ENCODE measurements around the gene RASD2. TPM values are rescaled to one million over a fixed set of nuclear protein-coding genes. Genes with fewer than 3 reads are reported as not detected.

RASD2 gene
- total and polyA plus RNA-seq, 4 donors, result 0.14 to 1.1 (median 0.44) TPM

DNA sequence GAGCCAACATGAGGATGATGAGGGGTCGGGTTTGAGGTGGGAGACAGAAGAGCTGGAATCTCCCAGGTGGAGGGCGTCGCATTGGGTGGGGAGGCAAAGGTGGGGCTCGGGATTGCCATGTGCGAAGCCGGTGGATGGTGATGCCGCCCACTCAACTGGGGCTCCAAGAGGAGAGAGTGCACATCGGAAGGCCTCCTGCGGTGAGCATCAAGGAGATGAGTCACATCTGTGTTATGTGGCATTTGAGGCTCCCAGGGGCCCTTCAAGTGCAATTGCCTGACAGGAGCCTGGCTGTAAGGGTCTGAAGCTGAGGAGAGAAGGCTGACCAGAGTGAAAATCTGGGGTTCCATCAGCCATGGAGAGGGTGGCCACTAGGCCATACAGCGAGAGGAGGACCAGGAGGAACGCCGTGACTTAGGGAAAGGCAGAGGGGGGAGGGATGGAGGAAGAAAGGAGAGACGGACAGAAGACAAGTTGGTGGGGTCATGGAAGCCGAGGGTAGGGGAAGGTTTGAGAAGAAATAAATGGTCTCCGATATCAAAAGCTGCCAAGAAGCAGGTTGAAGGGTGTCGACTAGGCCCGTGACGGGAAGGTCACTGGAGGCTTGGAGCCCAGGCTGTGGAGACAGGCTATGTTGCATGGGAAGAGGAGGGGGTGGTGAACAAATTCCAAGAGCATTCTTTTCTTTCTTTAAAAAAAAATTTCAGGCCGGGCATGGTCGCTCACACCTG lies 21.3 kb downstream of the RASD2 start:
- DNase-seq (no peak), ATAC-seq (ENCODE audit: insufficient read depth, low FRiP score) (no peak)
- H3K27ac ChIP-seq (ENCODE audit: low read depth in 1 of 2, low read length in 1 of 2), result no peak overlapping the region
- TF ChIP-seq, protein P1, sequence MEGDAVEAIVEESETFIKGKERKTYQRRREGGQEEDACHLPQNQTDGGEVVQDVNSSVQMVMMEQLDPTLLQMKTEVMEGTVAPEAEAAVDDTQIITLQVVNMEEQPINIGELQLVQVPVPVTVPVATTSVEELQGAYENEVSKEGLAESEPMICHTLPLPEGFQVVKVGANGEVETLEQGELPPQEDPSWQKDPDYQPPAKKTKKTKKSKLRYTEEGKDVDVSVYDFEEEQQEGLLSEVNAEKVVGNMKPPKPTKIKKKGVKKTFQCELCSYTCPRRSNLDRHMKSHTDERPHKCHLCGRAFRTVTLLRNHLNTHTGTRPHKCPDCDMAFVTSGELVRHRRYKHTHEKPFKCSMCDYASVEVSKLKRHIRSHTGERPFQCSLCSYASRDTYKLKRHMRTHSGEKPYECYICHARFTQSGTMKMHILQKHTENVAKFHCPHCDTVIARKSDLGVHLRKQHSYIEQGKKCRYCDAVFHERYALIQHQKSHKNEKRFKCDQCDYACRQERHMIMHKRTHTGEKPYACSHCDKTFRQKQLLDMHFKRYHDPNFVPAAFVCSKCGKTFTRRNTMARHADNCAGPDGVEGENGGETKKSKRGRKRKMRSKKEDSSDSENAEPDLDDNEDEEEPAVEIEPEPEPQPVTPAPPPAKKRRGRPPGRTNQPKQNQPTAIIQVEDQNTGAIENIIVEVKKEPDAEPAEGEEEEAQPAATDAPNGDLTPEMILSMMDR (IDR thresholded peaks at IDR 0.05; ENCODE audit: control extremely low read depth, extremely low read depth), result no peak
- H3K36me3 ChIP-seq (ENCODE audit: control insufficient read depth in 4 of 4, insufficient read depth in 4 of 4, low read length in 4 of 4), result no peaks in the 10 kb centered on the region
- no peaks in the 10 kb centered on the region for H3K9me3 ChIP-seq (ENCODE audit: control insufficient read depth in 4 of 4, insufficient read depth in 3 of 4, low read length in 3 of 4)
- WGBS, 2 donors, result 88 to 92% methylated on average over 20 of the region's 20 CpGs
- peaks cover 0 to 24% (median 16%) of the 10 kb centered on the region in 5 donors for H3K4me1 ChIP-seq (ENCODE audit: control insufficient read depth in 5 of 5, insufficient read depth in 5 of 5, low read length in 5 of 5)
- no peak overlapping the region for H3K9ac ChIP-seq (ENCODE audit: insufficient read depth in 1 of 2, low read length in 2 of 2)
- no peaks in the 10 kb centered on the region for H3K27me3 ChIP-seq (ENCODE audit: control insufficient read depth in 3 of 3, insufficient read depth in 3 of 3, low read length in 2 of 3)
- H3K4me3 ChIP-seq, result no peak overlapping the region

DNA sequence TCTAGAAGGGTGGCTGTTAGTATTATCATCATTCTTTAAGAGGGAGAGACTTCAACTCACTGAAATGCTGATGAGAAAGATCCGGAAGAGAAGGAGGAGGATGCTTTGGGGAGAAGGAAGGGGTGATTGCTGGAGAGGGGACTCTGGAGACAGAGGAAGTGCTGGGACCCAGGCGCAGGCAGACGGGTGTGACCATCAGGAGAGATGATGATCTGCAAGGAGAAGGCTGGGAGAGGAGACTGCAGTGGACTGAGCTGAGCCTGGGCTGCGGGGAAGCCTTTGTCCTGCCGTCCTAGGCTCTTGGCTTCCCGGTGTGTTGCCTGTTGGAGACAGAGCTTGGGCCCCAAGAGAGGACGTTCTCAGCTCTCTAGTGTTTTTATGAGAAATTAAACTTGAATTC lies 22.6 kb downstream of the RASD2 start:
- 74 to 75% methylated on average over 7 of the region's 7 CpGs for WGBS, 2 donors
- no peaks in the 10 kb centered on the region for H3K36me3 ChIP-seq (ENCODE audit: control insufficient read depth in 4 of 4, insufficient read depth in 4 of 4, low read length in 4 of 4)
- no peak for ATAC-seq (ENCODE audit: insufficient read depth, low FRiP score)
- H3K4me1 ChIP-seq (ENCODE audit: control insufficient read depth in 5 of 5, insufficient read depth in 5 of 5, low read length in 5 of 5), result peaks cover 0 to 33% (median 16%) of the 10 kb centered on the region in 5 donors
- no peaks in the 10 kb centered on the region for H3K27me3 ChIP-seq (ENCODE audit: control insufficient read depth in 3 of 3, insufficient read depth in 3 of 3, low read length in 2 of 3)
- TF ChIP-seq, protein P1 (IDR thresholded peaks at IDR 0.05; ENCODE audit: control extremely low read depth, extremely low read depth), result no peak
- H3K4me3 ChIP-seq, result no peak overlapping the region
- H3K9ac ChIP-seq (ENCODE audit: insufficient read depth in 1 of 2, low read length in 2 of 2), result no peak overlapping the region
- DNase-seq, result no peak
- H3K27ac ChIP-seq (ENCODE audit: low read depth in 1 of 2, low read length in 1 of 2), result no peak overlapping the region
- H3K9me3 ChIP-seq (ENCODE audit: control insufficient read depth in 4 of 4, insufficient read depth in 3 of 4, low read length in 3 of 4), result no peaks in the 10 kb centered on the region

DNA sequence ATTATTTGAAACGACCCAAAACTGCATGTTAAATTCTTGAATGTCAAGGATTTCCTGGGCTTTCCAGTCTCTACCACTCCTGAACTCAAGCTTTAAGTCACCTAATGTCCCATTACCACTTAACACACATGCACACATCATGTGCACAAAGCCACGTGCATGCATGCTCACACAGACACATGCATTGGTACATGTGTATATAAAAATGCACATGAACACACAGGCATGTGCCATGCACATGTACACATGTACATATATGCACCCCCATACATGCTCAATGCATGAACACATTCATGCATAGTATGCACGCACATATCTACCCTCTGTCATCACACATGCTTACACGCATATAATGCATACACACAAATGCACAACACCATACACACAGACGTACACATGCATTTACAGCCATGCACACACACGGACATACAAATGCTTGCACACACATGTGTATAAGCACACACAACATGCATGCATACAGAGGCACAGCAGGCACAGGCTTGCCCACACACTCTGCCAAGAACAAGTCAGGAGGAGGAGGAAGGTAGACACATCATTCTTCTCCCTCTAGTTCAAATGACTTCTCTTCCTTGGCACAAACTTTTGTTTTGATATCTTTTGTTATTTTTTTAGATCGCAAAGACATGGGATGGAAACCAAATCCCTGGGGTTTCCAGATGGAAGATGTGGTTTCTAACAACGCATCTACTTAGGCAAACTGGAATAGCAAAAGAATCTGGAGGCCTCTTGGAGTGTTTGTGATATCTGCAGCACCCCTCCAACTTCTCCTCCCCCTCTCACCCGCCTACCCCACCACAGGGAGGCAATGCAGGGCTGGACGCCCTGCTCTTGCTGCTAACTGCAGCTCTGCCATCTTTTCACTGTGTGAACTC lies 24.6 kb downstream of the RASD2 start:
- Histone ChIP-seq H3K27me3 (ENCODE audit: control insufficient read depth in 3 of 3, insufficient read depth in 3 of 3, low read length in 2 of 3) (no peaks in the 10 kb centered on the region), H3K36me3 (ENCODE audit: control insufficient read depth in 4 of 4, insufficient read depth in 4 of 4, low read length in 4 of 4) (no peaks in the 10 kb centered on the region), H3K9ac (ENCODE audit: insufficient read depth in 1 of 2, low read length in 2 of 2) (no peak overlapping the region), H3K9me3 (ENCODE audit: control insufficient read depth in 4 of 4, insufficient read depth in 3 of 4, low read length in 3 of 4) (no peaks in the 10 kb centered on the region), H3K4me3 (no peak overlapping the region), H3K27ac (ENCODE audit: low read depth in 1 of 2, low read length in 1 of 2) (no peak overlapping the region), H3K4me1 (ENCODE audit: control insufficient read depth in 5 of 5, insufficient read depth in 5 of 5, low read length in 5 of 5) (peaks cover 0 to 33% (median 16%) of the 10 kb centered on the region in 5 donors)
- TF ChIP-seq, protein P1 (IDR thresholded peaks at IDR 0.05; ENCODE audit: control extremely low read depth, extremely low read depth), result no peak
- no peak for ATAC-seq (ENCODE audit: insufficient read depth, low FRiP score)
- peak in 2 of 3 donors; percentile 51 to 74 for DNase-seq
- 66 to 84% methylated on average over 10 of the region's 10 CpGs for WGBS, 2 donors
